Measurements from ENCODE around the gene ZNF160.
A peak's percentile ranks its signal among the peaks of the same experiment; 100 is the strongest.

GRCh38 chr19:53103234-53104203 is at the start of gene ZNF160:
- no peak for TF ChIP-seq CTCF (IDR thresholded peaks at IDR 0.05)
- peak; percentile 91 to 98 for TF ChIP-seq POLR2A (IDR thresholded peaks at IDR 0.05)
